ENCODE measurements around the gene CCT8L2.
"Not testable (repeated sequence)": the region's sequence is repeated elsewhere in the genome, so short reads cannot be mapped to it uniquely, and the experiment has no call there.

The CCT8L2 gene

DNA sequence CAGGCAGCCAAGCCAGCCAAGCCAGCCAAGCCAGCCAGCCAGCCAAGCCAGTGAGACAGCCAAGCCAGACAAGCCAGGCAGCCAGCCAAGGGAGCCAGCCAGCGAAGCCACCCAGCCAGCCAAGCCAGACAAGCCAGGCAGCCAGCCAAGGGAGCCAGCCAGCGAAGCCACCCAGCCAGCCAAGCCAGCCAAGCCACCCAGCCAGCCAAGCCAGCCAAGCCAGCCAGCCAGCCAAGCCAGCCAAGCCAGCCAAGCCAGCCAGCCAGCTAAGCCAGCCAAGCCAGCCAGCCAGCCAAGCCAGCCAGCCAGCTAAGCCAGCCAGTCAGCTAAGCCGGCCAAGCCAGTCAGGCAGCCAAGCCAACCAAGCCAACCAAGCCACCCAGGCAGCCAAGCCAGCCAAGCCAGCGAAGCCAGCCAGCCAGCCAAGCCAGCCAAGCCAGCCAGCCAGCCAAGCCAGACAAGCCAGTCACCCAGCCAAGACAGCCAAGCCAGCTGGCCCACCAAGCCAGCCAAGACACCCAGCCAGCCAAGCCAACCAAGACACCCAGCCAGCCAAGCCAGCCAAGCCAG is 34.1 kb downstream of the CCT8L2 start:
- not testable (repeated sequence) for DNase-seq

DNA sequence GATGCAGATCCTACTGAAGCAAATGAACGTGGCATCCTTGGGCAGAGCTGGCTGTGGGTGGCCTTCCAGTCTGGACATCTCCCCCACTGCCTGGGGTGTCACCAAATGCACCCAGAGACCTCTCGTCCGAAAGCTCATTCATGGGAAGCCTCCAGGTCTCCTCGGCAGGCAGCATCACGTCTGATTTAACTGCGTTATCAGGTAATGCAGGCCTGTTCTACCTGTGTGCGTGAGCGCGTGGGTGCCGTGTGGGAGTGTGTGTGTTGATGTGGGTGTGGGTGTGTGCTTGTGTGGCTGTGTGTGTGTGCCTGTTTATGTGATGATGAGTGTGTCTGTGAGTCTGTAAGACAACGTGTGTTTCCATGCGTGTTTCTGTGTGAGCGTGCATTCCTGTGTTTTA is 35.1 kb downstream of the CCT8L2 start:
- DNase-seq, result not testable (repeated sequence)

DNA sequence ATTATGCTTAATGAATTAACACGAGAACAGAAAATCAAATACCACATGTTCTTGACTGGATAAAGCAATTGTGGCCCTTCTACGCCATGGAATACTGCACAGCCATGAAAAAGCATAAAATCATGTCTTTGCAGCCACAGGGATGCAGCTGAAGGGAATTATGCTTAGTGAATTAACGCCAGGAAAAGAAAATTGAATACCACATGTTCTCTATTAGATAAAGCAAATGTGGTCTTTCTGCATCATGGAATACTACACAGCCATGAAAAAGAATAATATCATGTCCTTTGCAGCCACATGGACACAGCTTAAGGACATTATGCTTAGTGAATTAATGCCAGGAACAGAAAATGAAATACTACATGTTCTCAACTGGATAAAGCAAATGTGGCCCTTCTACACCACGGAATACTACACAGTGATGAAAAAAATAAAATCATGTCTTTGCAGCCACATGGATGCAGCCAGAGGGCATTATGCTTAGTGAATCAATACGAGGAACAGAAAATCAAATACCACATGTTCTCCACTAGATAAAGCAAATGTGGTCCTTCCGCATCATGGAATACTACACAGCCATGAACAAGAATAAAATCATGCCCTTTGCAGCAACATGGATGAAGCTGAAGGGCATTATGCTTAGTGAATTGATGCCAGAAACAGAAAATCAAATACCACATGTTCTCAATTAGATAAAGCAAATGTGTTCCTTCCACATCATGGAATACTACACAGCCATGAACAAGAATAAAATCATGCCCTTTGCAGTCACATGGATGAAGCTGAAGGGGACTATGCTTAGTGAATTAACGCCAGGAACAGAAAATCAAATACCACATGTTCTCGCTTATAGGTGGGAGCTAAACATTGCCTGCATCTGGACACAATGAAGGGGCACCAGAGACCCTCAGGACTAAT is 37.3 kb downstream of the CCT8L2 start:
- DNase-seq, result not testable (repeated sequence)

GRCh38 chr22:16543310-16543709 is 49.3 kb downstream of the CCT8L2 start:
- not testable (repeated sequence) for DNase-seq

All from fibroblast of skin of abdomen (primary cell).